D341Med (cell line): ENCODE data around the gene CDT1.

Source experiments
- DNase-seq: peaks from one replicate; pipeline ENCODE4 v3.0.0; 2012; ENCODE audit warnings: low spot score

Gene CDT1

DNA sequence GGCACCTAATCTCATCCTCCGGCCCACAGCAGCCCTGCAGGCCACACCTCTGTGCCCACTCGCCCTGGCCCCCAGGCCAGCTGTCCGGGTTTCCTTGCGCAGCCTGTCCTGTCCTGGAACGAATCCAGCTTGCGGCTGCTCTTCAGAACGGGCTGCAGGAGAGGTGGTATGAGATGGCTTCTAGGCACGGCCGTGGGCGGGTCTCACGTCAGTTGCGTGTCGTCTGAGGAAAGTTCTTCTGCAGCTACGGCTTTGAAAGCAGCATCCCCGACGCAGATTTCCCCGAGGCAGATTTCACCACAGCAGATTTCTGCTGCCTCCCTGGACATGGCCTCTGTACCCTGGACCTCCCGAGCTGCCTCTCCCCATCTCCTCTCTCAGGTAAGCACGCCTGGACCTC lies 35.0 kb downstream of the CDT1 start:
- DNase-seq: no peak

DNA sequence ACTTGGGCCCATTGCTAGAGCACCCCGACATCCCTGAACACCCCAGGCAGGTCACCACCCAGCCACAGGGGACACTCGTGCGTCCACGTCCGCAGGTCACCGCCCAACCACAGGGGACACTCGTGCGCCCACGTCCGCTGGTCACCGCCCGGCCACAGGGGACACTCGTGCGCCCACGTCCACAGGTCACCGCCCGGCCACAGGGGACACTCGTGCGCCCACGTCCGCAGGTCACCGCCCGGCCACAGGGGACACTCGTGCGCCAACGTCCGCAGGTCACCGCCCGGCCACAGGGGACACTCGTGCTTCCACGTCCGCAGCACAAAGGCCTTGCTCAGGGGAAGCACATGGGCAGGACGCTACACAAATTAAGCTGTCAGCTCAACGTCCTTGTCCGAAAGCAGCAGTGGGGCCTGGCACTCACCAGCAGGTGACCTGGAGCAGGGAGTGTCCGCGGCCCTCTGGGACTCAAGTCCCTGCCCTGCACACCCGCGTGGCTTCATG lies 35.5 kb downstream of the CDT1 start:
- no peak for DNase-seq

DNA sequence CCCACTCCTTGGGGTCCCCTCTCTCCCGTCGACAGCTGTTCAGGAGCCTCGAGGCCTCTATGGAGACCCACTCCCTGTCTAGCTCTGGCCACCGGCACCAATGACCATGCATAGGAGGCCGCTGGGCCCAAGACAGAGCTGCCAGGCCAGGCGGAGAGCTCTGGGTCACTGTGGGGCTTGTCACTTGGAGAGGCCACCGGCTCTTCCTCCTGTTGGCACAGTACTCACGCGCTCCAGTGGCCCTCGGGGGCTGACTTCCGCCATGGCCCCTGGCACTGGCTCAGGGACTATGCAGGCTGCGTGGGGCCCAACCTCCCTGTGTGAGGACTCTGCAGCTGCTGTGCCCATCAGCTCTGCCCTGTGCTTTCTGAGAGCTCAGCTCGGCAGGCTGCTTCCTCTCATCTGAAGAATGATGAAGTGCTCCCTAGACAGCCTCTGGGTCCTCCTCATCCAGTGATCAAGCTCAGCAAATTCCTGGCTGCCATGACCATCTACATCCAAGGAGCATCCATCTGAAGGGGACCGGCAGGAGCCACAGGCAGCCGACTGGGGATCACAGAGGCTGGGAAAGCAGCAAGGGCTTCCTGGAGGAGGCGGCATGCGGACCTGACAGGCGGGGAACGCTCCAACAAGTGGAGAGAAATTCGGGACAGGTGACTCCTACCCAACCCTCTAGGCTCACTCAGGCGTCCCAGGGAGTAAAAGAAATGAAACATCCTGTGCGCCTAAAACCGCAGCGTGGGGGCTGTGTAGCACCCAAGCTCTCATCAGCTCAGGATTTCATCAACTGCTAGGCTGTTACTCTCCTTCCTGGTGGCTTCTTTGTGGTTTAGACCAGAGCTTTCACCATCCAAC lies 36.4 kb downstream of the CDT1 start:
- DNase-seq: no peak

DNA sequence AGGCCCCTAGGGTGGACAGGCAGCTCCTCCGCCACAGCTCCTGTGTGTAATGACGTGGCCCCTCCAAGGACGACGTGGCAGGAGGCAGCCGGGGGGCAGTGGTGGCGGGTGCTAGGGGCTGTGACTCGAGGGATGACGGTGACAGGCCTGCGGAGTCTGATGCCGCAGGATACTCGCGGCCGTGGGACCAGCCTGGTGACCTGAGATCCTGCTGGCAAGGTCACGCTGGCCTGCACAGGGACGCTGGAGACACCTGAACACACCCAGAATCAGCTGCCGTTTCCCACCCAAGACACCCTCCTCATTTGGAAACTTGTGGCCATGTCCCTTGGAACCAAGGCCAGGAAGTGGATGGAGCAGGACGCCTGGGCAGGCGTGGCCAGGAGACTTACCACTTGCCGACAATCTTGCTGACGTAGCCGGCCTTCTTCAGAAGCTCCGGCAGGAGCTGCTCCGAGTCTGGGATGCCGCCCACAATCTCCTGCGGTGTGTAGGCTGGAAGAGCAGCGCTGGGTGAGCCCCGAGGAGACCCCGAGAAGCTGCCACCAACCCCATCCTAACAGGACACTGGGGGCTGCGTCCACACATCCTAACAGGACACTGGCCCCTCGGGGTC lies 37.1 kb downstream of the CDT1 start:
- DNase-seq: no peak

DNA sequence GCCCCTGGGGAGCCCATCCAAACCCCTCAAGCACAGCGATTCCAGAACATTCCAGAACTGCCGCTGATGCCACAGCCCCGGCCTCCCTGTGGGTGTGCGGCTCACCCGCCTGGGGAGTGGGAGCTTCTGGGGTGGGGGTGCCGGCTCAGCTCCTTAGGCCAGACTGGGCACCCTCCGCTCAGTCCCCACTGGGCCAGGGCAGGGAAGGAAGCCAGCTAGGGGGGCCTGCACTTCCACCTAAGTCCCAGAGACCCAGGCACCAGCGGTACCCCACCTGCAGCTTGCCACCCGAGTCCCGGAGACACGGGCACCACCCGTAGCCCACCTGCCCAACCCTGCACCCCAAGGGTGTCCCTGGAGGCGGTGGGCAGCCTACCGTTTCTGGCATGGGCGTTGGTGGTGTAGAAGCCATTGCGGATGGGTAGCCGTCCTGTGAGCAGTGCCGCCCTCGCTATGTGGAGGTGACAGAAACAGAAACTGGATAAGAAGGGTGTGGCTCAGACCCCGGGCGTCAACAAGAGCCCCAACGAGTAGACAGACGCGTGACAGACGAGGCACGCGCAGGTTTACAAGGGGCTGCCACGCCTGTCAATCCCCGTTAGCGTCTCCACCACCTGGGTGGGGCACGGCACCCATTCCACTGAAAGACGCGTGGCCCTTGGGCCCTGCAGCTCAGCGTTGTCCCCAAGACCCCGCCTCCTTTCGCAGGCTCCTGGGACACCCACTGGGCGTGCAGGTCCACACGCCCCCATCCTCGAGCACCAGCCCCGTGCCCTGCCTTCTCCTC lies 38.1 kb downstream of the CDT1 start:
- no peak for DNase-seq

DNA sequence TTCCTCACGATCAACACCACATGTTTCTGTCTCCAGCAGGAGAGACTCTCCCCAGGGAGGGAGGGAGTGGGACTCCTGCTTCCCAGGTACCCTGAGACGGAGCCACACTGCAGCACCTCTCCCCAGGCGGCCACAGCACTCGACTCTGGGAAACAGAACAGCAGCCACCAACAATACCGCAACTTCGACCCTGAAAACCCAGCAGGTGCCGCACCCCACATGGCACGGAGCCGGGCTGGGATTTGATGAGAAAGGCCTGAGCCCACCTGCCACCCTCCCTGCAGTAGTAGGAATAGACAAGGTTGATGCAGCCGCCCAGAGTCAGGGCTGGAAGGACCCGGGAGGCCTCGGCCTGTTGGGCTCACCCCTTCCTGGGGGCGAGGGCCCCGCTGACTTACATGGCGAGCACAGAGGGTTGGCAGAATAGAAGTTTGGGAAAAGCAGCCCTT lies 38.7 kb downstream of the CDT1 start:
- DNase-seq: no peak

DNA sequence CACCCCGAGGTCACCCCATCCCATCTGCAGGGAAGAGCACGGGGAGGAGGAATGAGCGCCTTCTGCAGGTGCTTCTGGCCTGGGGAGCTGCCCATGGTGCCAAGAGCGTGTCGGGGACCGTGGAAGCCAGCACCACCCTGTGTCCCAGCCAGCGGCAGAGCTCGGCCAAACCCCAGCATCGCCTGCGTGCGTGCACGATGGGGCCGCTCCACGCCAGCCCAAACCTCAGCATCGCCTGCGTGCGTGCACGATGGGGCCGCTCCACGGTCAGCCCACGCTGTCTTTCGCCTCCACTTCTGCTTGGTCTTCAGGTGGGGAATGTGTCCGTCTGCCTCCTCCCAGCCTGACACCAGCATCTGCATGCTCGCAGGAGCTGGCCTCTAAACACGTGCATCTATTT lies 39.2 kb downstream of the CDT1 start:
- no peak for DNase-seq

DNA sequence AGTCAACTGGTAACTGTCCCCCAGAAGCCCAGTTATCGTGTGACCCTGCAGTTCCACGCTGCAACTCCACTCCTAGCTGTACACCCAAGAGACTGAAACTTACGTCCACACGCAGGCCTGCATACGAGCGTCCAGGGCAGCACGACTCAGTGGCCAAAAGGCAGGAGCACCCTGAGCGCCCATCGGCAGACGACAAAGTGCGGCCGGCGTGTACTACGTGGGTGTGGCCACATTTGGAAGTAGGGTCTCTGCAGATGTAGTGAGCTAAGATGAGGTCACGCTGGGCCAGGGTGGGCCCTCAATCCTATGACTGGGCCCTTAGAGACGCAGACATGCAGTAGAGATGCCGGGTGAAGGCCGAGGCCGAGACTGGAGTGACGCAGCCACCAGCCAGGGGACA lies 39.7 kb downstream of the CDT1 start:
- DNase-seq: no peak

- DNase-seq: no peak
Measured at GRCh38 chr16:88844419-88845036, 40.9 kb downstream of the CDT1 start.

DNA sequence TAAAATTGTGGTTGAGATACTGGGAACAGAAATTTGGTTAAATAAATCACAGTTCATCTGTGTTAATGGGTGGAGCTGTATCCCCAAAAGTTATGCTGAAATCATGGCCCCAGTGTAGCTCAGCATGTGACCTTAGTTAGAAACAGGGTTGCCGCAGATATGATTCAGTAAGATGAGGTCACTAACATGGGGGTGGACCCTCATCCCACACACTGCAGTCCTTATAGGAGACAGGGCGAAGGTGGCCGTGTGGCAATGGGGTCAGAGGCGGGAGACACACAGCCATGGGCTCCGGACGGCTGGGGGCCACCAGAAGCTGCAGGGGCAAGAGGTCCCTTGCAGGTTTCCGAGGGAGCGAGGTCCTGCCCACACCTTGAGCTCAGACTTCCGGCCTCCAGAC lies 42.5 kb downstream of the CDT1 start:
- DNase-seq: no peak

DNA sequence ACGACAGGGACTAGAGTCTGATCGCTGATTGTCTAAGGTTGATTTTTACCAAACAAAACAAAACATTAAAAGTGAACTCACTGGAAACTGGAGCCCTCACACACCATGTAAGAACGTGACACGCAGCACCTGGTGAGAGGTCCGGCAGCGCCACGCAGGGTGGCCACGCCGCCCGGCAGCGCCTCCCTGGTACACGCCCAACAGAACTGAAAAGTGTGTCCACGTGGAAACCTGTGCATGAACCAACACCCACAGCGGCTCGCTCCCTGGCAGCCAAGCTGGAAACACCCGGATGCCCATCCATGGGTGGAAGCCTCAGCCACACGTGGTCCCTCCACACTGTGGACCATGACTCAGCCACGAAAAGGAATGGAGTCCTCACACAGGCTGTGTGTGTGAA lies 44.1 kb downstream of the CDT1 start:
- DNase-seq: no peak

GRCh38 chr16:88848557-88848956 lies 45.0 kb downstream of the CDT1 start:
- DNase-seq: no peak

- no peak for DNase-seq
Measured at GRCh38 chr16:88850531-88851199, 47.1 kb downstream of the CDT1 start.

DNA sequence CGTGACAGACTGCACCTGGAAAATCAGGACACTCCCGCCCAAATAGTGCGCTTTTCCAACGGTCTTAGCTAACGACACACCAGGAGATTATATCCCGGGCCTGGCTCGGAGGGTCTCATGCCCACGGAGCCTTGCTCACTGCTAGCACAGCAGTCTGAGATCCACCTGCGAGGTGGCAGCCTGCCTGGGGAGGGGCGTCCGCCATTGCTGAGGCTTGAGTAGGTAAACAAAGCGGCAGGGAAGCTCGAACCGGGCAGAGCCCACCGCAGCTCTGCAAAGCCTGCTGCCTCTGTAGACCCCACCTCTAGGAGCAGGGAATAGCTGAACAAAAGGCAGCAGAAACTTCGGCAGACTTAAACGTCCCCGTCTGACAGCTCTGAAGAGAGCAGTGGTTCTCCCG lies 48.0 kb downstream of the CDT1 start:
- no peak for DNase-seq

DNA sequence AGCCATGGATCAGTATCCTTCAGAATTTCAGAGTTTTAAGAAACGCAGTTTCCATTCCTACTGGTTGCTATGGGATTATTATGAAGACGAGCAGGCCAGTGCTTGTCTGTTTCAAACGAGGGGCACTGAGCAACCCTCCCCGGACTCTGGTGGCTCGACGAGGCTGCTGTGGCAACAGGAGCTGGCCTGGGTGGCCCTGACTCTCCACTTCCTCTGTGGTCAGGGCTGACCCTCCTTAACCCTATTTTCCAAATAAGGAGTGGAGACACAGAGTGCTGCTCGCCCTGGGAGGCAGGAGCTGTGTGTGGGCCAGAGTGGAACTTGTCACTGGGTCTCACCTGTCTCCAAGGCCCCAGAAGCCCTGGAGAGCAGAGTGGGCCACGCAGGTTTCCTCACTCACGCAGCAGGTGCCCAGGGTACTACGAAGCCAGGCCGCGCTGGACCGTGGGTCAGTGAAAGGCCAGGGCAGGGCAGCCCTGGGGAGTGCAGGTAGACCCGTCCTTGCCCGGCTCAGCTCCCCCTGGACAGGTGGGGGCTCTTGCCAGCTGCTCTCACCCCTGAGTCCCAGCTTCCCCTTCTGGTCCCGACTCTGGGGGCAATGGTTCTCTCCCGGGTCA lies 49.8 kb downstream of the CDT1 start:
- DNase-seq: no peak

GRCh38 chr16:88854306-88855111 lies 50.9 kb downstream of the CDT1 start:
- no peak for DNase-seq

GRCh38 chr16:88855176-88855575 lies 51.6 kb downstream of the CDT1 start:
- no peak for DNase-seq

GRCh38 chr16:88855736-88856121 lies 52.1 kb downstream of the CDT1 start:
- DNase-seq: no peak

GRCh38 chr16:88856122-88856827 lies 52.7 kb downstream of the CDT1 start:
- DNase-seq: peak; percentile 57
